Measurements from ENCODE around the gene MLPH.

Gene MLPH

GRCh38 chr2:237480556-237480955 is 6.5 kb upstream of the MLPH start:
- no peak for DNase-seq (ENCODE audit: low spot score)

- DNase-seq (ENCODE audit: low spot score) = no peak
Measured at GRCh38 chr2:237480988-237481525, 6.0 kb upstream of the MLPH start.

- DNase-seq (ENCODE audit: low spot score) = no peak
Measured at GRCh38 chr2:237482485-237482884, 4.6 kb upstream of the MLPH start.

GRCh38 chr2:237483018-237483731 is 3.9 kb upstream of the MLPH start:
- DNase-seq (ENCODE audit: low spot score) = no peak

- DNase-seq (ENCODE audit: low spot score) = no peak
Measured at GRCh38 chr2:237485304-237485703, 1.7 kb upstream of the MLPH start.

GRCh38 chr2:237485844-237486243 is 1.2 kb upstream of the MLPH start:
- no peak for DNase-seq (ENCODE audit: low spot score)

GRCh38 chr2:237486334-237486818 is 675 bp upstream of the MLPH start:
- DNase-seq (ENCODE audit: low spot score) = no peak

GRCh38 chr2:237487496-237487895 is 445 bp downstream of the MLPH start:
- no peak for DNase-seq (ENCODE audit: low spot score)

- no peak for DNase-seq (ENCODE audit: low spot score)
Measured at GRCh38 chr2:237488295-237488694, 1.2 kb downstream of the MLPH start.

- DNase-seq (ENCODE audit: low spot score) = no peak
Measured at GRCh38 chr2:237488901-237489860, 2.1 kb downstream of the MLPH start.

- DNase-seq (ENCODE audit: low spot score) = no peak
Measured at GRCh38 chr2:237490009-237490711, 3.1 kb downstream of the MLPH start.

GRCh38 chr2:237490795-237491194 is 3.7 kb downstream of the MLPH start:
- DNase-seq (ENCODE audit: low spot score) = no peak

- DNase-seq (ENCODE audit: low spot score) = no peak
Measured at GRCh38 chr2:237491515-237492118, 4.6 kb downstream of the MLPH start.

GRCh38 chr2:237492137-237492890 is 5.3 kb downstream of the MLPH start:
- no peak for DNase-seq (ENCODE audit: low spot score)

- DNase-seq (ENCODE audit: low spot score) = no peak
Measured at GRCh38 chr2:237494066-237494465, 7.0 kb downstream of the MLPH start.

- DNase-seq (ENCODE audit: low spot score) = no peak
Measured at GRCh38 chr2:237495521-237496117, 8.6 kb downstream of the MLPH start.

GRCh38 chr2:237496428-237496827 is 9.4 kb downstream of the MLPH start:
- DNase-seq (ENCODE audit: low spot score) = no peak

GRCh38 chr2:237497009-237497837 is 10.2 kb downstream of the MLPH start:
- no peak for DNase-seq (ENCODE audit: low spot score)

GRCh38 chr2:237497838-237498186 is 10.8 kb downstream of the MLPH start:
- DNase-seq (ENCODE audit: low spot score) = no peak

- DNase-seq (ENCODE audit: low spot score) = no peak
Measured at GRCh38 chr2:237498341-237498740, 11.3 kb downstream of the MLPH start.
